Endothelial cell (in vitro differentiated cells): ENCODE measurements around the gene MON2. TPM values are rescaled to one million over a fixed set of nuclear protein-coding genes. Genes with fewer than 3 reads are reported as not detected.
"Not testable (repeated sequence)": the region's sequence is repeated elsewhere in the genome, so short reads cannot be mapped to it uniquely, and the experiment has no call there.

Experiments
- DNase-seq: peaks from one replicate; pipeline ENCODE4 v3.0.0; 2021; ENCODE audit warnings: low spot score
- H3K27ac Mint-ChIP-seq: one replicate; pipeline ENCODE4 v1.8.0; 2021; ENCODE audit warnings: mixed read lengths, inconsistent platforms; ENCODE audit not compliant: unreplicated experiment
- H3K27me3 Mint-ChIP-seq: one replicate; pipeline ENCODE4 v1.8.0; 2021; ENCODE audit warnings: mild to moderate bottlenecking, moderate library complexity, mixed read lengths, inconsistent platforms; ENCODE audit not compliant: unreplicated experiment
- H3K36me3 Mint-ChIP-seq: one replicate; pipeline ENCODE4 v1.8.0; 2021; ENCODE audit warnings: mild to moderate bottlenecking, low read depth, mixed read lengths, inconsistent platforms; ENCODE audit not compliant: unreplicated experiment
- H3K4me1 Mint-ChIP-seq: one replicate; pipeline ENCODE4 v1.8.0; 2021; ENCODE audit warnings: mild to moderate bottlenecking, mixed read lengths, inconsistent platforms; ENCODE audit not compliant: unreplicated experiment
- H3K4me3 Mint-ChIP-seq: one replicate; pipeline ENCODE4 v1.8.0; 2021; ENCODE audit warnings: mild to moderate bottlenecking, mixed read lengths, inconsistent platforms; ENCODE audit not compliant: unreplicated experiment
- H3K9me3 Mint-ChIP-seq: one replicate; pipeline ENCODE4 v1.8.0; 2021; ENCODE audit warnings: mixed read lengths, inconsistent platforms; ENCODE audit not compliant: unreplicated experiment
- CTCF ChIP-seq: fragments of 200-600 bp; sonication (generic); IDR thresholded peaks from one replicate; pipeline ENCODE4 v1.5.0; 2021; ENCODE audit warnings: antibody characterized with exemption; ENCODE audit not compliant: unreplicated experiment
- total RNA-seq: library from RNA; stranded (reverse); fragmentation: NEBNext Ultra II Directional; extraction: Animal tissue kit (Norgen Biotek cat#: 25700); gene quantifications from one replicate; pipeline ENCODE4 v1.2.1, GENCODE V29; 2021; ENCODE audit not compliant: unreplicated experiment

MON2 gene
- total RNA-seq, 1 donor from 2014 or later = 31.9 TPM

- no peaks in the 10 kb centered on the region for H3K27me3 Mint-ChIP-seq
- H3K4me1 Mint-ChIP-seq = no peaks in the 10 kb centered on the region
- no peak for DNase-seq
- no peaks in the 10 kb centered on the region for H3K9me3 Mint-ChIP-seq
- TF ChIP-seq CTCF = no peak
- no peaks in the 10 kb centered on the region for H3K36me3 Mint-ChIP-seq
- H3K27ac Mint-ChIP-seq = no peak overlapping the region
- H3K4me3 Mint-ChIP-seq = no peak overlapping the region
These were observed 18.2 kb upstream of the MON2 start for GRCh38 chr12:62448436-62448835.

- H3K4me3 Mint-ChIP-seq, H3K4me1 Mint-ChIP-seq, H3K27ac Mint-ChIP-seq, H3K27me3 Mint-ChIP-seq, H3K9me3 Mint-ChIP-seq, DNase-seq, H3K36me3 Mint-ChIP-seq: not testable (repeated sequence)
These were observed 11.2 kb upstream of the MON2 start for GRCh38 chr12:62455429-62455828.

GRCh38 chr12:62458626-62459025, 8.0 kb upstream of the MON2 start:
- no peak overlapping the region for H3K27ac Mint-ChIP-seq
- no peak overlapping the region for H3K4me3 Mint-ChIP-seq
- H3K27me3 Mint-ChIP-seq = peaks cover 12% of the 10 kb centered on the region
- H3K9me3 Mint-ChIP-seq = peaks cover 12% of the 10 kb centered on the region
- peaks cover 21% of the 10 kb centered on the region for H3K36me3 Mint-ChIP-seq
- no peaks in the 10 kb centered on the region for H3K4me1 Mint-ChIP-seq
- DNase-seq = no peak
- TF ChIP-seq CTCF = no peak

GRCh38 chr12:62459976-62460375, 6.7 kb upstream of the MON2 start:
- H3K4me3 Mint-ChIP-seq = no peak overlapping the region
- DNase-seq = no peak
- H3K27ac Mint-ChIP-seq = no peak overlapping the region
- peaks cover 22% of the 10 kb centered on the region for H3K36me3 Mint-ChIP-seq
- H3K9me3 Mint-ChIP-seq = peaks cover 12% of the 10 kb centered on the region
- no peak for TF ChIP-seq CTCF
- H3K27me3 Mint-ChIP-seq = peaks cover 12% of the 10 kb centered on the region
- no peaks in the 10 kb centered on the region for H3K4me1 Mint-ChIP-seq

GRCh38 chr12:62461171-62461837, 5.3 kb upstream of the MON2 start:
- not testable (repeated sequence) for H3K4me3 Mint-ChIP-seq, DNase-seq, H3K27ac Mint-ChIP-seq, H3K4me1 Mint-ChIP-seq
- Mint-ChIP-seq H3K27me3 (peaks cover 14% of the 10 kb centered on the region), H3K36me3 (peaks cover 19% of the 10 kb centered on the region), H3K9me3 (peaks cover 12% of the 10 kb centered on the region)

GRCh38 chr12:62463252-62463651, 3.4 kb upstream of the MON2 start:
- H3K9me3 Mint-ChIP-seq = peaks cover 12% of the 10 kb centered on the region
- not testable (repeated sequence) for H3K4me1 Mint-ChIP-seq, H3K27ac Mint-ChIP-seq, DNase-seq, H3K4me3 Mint-ChIP-seq
- peaks cover 16% of the 10 kb centered on the region for H3K27me3 Mint-ChIP-seq
- H3K36me3 Mint-ChIP-seq = peaks cover 18% of the 10 kb centered on the region
